Measurements from ENCODE around the gene SULF2.

SULF2 gene

DNA sequence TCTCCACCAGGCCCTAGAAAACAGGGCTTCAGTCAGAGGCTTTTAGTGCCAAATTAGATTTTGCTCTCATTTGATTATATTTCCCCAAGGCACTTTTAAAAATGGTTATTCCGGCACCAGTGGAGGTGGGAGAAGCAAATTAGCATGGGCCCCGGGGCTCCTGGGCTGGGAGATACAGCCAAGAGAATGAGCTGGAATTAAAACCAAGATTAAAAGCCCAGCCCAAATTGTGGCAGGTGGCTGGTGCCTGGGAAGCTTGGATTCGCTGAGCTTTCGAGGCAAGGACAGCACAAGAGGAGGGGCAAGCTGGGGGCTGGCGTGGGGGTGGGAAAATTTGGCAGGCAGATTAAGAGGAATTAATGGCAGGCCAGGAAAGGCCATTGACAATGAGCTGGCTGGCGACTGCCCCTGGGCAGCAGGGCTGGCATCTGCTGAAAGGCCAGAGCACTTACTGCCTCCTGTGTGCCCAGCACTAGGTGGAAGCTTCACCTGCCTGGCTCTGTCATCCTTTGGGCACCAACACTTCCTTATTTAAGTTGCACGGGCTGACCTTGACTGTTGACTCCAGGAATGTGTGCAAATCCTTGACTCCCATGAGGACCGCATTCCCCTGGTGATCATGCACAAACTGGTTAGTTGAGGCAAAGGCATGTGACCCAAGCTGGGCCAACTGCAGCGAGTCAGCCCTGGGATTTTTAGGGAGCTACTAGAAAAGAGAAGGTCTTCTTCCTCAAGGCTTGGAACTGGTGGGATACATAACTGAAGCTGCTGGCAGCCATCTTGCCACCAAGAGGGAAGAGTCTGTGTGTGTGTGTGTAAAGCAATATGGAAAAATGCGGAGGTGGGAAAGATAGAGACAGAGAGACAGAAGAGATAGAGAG, 76.1 kb downstream of the SULF2 start:
- DNase-seq (ENCODE audit: low read depth): no peak

DNA sequence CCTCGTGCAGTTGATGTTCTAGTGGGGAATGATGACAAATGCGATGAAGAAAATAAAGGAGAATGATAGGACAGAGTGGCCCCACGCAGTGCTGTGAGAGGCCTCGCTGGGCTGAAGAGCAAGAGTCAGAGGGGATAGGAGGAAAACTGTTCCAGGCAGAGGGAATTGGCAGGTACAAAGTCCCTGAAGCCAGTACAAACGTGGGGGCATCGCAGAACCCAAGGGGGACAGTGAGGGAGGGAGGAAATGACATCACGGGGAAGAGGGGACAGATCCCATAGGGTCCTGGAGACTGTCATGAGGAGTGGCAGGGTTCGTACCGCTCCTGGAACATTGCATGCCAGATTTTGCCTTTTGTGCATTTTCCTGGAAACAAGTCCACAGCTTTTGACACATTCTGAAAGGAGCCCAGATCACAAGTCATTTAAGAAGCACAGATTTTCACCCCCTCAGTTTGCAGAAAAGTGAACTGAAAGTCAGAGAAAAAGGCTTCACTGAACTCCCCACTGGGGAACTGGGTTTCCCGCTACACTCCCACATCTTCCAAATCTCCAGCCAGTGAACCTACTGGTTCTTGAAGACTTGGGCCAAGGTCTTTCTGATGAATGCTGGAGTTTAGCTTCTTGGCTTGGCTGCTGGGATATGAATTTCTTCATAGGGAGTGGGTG, 77.0 kb downstream of the SULF2 start:
- no peak for DNase-seq (ENCODE audit: low read depth)

DNA sequence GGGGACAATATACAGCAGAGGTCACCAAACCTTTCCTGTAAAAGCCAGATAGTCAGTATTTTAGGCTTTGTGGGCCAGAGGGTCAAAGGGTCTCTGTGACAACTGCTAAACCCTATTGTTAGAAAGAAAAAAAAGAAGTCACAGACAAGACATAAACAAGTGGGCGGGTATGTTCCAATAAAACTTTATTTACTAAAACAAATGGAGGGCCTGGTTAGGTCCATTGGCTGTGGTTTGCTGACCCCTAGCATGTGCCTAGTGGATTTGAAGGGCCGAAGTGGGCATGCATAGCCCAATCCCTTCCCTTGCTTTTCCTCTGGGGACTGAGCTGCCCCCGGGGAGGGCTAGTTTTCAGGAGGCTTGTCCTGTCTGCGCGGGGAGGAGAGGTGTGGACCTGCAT, 78.9 kb downstream of the SULF2 start:
- DNase-seq (ENCODE audit: low read depth): no peak

DNA sequence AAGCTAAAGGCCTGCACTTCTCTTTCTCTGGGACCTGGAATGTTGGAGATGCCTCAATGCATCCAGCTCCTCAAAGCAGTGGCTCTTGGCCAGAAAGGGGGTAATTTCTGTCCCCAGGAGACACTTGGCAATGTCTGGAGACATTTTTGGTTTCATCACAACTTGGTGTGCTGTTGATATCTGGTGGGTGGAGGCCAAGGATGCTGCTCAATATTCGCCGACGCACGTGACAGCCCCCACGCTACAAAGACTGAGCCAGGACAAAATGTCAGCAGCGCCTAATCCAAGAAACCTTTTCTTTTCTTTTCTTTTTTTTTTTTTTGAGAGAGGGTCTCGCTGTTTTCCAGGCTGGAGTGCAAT, 79.8 kb downstream of the SULF2 start:
- no peak for DNase-seq (ENCODE audit: low read depth)

DNA sequence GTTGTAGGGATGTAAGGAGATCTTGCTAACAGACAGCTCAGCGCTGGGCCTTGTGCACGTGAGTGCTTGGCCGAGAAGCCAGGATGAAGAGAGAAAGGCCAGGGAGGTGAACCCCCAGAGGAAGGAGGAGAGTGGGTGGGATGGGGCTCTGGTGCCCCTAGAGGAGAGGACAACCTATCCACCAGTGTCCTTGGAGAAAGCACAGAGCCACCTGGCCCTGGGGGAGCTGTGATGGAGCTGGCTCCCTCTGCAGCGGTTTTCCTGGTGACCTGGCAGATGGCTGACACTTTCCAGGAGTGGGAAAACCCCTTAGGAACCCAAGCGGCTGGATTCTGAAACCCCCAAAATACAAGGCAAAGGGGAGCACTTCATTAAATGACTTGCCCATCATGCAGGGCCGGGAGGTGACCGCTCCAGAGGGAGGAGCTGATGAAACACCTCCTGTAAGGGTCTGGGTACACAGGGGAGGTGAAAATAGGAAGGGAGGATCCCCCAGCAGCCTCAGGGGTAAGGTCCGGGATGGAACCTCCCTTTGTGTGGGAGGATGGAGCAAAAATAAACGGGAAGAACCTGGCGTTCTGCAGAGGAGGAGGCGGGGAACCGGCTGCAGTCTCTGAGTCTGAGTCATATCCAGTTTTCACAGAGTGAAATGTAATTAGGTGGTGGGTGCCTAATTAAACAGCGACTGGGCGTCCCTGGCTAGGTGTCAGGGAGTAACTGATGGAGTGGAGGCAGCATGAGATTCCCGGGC, 80.4 kb downstream of the SULF2 start:
- DNase-seq (ENCODE audit: low read depth): no peak

DNA sequence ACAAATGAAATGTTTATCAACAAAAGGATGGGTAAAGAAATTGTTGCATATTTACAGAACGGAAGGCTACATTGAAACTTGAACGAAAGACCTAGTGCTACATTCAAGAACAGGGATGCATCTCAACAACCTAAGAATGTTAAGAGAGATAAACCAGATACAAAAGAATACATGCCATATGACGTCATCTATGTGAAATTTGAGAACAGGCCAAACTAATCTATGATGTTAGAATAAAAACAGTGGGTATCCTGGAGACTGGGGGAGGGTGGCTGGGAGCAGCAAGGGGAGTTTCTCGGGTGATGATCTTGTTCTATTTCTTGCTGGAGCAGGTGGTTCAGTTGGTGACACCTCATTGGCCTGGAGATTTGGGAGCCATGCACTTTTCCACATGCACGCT, 81.5 kb downstream of the SULF2 start:
- DNase-seq (ENCODE audit: low read depth): no peak

DNA sequence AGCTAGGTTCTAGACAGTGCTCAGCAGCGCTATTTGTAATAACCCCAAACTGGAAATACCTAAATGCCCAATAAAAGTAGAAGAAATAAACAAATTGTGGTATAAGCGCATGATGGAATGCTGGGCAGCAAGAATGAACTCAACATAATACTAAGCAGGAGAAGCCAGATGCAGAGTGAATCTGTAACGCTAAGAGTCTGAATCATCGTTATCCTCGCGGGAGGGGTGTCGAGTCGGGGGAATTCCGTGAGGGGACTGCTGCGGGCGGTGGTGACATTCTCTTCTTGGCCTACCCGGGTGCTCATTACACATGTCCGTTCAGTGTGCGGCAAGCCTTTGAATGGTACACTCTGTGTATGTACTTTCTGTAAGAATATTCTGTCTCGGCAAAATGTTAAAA, 83.7 kb downstream of the SULF2 start:
- no peak for DNase-seq (ENCODE audit: low read depth)

DNA sequence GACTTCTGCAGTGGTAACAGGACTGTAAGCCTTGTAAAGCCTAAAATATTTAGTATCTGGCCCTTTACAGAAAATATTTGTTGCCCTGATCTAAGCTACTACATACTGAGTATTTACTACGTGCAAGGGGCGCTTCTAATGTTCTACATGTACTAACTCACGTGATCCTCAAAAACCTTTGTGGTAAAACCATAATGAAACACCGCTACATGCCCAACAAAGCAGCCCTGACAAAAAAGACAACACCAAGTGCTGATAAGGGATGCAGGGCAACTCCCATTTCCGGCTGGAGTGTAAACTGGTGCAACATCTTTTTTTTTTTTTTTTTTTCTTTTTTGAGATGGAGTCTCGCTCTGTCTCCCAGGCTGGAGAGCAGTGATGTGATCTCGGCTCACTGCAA, 85.0 kb downstream of the SULF2 start:
- no peak for DNase-seq (ENCODE audit: low read depth)

DNA sequence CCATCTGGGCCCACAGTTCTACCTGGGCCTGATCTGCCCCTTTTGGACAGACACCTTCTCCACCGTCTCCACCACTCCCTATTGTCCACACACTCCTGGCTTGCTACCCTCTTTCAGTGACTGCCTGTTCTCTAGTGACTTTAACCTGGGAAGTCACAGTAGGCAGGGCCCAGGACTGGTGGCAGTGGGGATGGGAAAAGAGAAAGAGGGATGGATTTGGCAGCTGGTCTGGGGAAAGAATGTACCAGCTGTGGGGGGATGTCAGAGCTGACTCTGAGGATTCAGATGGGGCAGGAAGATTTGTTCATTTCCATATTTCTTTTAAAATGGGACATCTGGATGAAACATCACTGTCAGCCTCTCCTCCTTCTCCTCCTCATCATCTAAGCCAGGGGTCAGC, 85.5 kb downstream of the SULF2 start:
- no peak for DNase-seq (ENCODE audit: low read depth)

DNA sequence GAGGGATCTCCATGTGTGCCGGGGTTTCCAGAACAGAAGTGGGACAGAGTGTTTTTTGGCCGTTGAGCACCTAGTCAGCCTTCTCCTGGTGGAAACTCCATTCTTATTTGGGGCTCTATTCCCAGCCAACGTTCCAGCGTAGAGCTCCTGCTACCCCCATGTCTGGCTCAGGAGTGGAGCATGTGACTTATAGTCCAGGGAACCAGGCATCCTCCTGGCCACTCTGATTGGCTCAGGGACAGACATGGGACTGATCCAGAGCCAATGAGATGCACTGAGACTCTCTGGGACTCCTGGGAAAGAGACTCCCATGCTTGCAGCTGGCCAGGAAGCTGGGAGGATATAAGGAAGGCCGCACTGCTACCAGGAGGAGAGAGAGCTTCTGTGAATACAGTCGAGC, 87.1 kb downstream of the SULF2 start:
- no peak for DNase-seq (ENCODE audit: low read depth)

DNA sequence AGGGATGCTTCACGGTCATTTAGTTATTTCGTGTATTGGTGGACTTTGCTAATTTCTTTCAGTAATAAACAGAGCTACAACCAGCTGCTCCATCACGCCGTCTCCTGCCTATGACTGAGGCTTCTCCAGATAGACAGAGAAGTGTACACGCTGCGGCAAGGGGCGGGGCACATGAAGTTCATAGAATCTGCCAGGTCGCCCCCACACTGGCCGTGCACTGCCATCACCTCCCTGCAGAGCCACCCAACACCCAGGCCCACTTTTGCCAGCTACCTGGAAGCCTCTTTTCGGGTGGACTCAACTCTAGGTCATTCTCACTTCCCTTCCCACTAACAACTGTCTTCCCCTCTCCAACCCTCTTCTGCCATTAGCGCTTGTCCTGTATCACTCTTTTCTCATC, 88.4 kb downstream of the SULF2 start:
- no peak for DNase-seq (ENCODE audit: low read depth)

DNA sequence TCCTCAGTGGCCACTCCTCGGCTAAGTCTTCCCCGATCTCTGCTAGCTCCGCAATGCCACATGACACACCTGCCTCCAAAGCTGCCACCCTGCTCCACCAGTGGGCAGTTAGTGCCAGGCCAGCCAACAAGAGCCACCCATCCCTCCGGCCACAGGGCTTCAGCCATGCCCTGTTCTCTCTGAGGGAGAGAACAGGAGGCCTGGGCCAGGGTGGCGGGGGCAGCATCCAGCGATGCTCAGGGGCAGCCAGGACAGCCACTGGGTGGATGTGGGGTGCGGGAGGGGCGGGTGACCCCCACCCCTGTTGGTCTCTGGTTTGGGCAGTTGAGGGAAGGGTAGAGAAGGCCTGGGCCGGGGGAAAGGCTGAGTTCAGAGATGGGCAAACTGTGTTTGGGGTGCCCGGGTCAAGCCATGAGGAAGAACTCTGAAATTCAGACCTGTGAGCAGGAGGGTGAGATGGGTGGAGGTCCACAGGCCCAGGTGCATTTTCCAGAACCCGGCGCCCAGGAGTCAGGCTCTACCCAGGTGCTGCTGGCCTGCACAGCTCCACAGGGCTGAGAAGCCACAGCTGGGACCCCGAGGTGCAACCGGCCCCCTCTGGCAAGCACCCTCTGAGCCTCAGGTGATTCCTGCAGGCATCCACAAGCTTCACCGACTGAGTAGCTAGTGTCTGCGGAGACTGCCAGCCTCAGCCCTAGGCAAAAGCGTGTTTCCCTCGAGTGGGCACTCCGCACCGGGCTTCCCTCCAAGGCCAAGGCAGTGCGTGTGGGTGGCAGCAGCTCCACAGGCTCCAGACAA, 91.1 kb downstream of the SULF2 start:
- DNase-seq (ENCODE audit: low read depth): no peak

DNA sequence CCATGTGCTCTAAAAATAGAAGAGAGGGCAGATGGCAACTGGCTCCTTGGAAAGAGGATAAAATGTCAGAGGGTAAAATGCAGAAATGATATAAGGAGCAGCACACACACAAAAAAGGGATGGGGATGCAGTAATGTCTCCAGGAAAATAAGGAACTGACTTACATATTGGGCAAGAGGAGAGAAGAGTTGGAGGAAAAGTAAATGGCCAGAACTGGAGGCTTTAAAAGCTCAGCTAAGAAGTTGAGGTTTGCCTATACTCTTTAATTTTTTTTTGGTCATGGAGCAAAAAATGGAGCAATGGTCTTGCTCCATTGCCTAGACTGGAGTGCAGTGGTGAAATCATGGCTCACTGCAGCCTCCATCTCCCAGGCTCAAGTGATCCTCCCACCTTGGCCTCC, 93.7 kb downstream of the SULF2 start:
- DNase-seq (ENCODE audit: low read depth): no peak

DNA sequence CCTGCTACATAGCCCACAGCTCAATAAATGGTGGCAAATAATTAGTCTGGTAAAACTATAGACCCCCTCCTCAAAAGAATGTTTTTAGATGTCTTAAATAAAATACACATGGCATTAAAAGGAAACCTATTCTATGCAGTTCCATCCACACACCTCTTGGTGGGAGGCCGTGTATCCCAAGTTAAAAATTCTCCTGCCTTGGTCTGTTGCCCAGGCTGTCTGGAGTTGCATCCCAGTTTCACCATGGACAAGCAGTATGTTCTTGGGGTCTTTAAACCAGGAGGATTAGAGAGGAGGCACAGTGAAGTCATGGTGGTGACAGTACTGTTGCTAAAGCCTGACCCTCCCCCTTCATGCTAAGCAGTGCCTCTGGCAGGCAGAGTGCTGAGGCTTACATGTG, 95.5 kb downstream of the SULF2 start:
- DNase-seq (ENCODE audit: low read depth): no peak

DNA sequence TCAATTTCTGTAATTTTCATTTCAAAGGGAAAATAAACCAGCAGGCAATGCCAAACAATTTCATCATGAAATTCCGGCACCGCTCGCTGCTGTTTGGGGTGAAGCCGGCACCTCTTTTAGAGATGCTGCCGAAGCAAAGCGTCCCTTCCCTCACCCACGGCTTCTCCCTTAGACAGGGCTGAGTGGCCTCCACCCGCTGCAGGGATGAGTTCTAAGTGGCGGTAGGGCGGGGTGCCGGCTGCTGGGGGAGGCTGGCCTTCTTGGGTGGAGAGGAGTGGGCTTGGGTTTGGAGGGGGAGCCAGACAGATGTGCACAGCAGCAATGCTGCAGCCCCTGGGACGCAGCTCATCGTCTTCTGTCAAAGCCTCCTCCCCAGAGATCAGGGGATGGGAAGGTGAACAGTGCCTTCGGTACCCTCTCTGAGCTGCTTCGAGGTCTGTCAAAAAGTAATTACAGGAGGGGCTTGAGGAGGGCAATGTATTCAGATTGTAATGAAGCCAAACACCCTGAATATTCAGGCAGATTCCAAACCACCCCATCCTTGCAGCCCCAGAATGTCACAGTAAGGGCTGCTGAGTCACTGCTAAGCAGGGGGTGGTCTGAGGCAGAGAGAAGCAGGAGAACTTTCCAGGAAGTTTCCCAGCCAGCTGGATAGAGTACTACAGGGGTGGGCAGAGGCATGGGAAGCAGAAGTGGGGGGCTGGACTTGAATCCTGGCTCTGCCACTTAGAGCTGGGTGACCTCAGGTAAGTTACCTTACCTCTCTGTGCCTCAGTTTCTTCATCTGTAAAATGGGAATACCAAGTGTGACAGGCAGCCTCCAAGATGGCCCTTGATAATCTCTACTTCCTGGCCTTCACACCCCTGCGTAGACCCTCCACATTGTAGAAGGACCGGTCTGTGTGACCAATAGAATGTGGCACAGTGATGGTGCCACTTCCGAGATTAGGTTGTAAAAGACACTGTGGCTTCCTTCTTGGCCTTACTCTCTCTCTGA, 96.6 kb downstream of the SULF2 start:
- DNase-seq (ENCODE audit: low read depth): no peak

DNA sequence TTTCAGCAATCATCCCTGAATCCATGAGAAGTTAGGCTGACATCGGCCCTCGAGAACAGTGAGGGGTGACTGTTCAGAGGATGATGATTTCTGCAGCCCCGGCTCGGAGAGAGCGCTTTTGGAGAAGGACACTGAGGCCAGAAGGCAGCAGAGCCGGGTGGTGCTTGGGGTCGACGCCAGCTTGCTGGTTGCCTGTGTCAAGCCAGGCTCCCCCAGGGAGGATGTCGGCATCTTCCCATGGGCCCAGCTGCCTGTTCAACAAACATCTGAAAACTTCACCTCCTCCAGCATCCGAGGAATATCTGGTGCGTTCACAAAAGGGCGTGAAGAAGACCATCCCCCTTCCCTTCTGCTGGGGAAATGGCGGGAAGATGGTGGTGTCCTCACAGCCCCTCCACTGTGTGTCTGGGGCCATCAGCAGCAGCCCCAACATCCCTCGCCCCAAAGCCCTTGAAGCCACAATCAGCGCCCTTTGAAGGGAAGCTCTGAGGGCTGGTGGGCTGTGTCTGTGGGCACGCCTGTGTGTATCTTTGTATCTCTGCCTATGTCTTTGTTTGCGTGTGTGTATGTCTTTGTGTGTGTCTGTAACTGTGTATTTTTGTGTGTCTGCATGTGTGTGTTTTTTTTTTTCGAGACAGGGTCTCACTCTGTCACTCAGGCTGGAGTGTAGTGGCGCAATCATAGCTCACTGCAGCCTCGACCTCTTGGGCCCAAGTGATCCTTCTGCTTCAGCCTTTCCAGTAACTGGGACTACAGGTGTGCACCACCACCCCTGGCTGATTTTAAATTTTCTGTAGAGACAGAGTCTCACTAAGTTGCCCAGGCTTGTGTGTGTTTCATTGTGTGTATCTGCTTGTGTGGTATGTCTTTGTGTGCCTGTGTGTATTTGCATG, 97.9 kb downstream of the SULF2 start:
- no peak for DNase-seq (ENCODE audit: low read depth)

DNA sequence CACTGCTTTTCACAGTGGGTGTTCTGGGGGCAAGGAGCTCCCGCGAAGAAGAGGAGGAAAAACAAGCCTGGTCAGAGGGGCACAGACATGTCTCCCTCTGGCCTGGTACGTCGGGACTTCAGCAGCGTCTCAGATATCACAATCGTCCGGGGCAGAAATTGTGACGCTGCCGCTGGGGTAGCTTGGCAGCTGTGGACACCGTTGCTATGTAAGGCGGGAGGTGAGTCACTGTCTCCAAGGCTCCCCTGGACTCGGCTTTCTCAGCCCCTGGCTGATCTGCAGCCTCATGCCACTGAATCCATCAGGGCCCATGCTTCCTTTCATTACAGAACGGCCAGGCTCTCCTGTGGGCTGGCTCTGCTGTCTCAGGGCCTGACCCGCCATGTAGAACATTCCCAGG, 98.7 kb downstream of the SULF2 start:
- DNase-seq (ENCODE audit: low read depth): no peak

DNA sequence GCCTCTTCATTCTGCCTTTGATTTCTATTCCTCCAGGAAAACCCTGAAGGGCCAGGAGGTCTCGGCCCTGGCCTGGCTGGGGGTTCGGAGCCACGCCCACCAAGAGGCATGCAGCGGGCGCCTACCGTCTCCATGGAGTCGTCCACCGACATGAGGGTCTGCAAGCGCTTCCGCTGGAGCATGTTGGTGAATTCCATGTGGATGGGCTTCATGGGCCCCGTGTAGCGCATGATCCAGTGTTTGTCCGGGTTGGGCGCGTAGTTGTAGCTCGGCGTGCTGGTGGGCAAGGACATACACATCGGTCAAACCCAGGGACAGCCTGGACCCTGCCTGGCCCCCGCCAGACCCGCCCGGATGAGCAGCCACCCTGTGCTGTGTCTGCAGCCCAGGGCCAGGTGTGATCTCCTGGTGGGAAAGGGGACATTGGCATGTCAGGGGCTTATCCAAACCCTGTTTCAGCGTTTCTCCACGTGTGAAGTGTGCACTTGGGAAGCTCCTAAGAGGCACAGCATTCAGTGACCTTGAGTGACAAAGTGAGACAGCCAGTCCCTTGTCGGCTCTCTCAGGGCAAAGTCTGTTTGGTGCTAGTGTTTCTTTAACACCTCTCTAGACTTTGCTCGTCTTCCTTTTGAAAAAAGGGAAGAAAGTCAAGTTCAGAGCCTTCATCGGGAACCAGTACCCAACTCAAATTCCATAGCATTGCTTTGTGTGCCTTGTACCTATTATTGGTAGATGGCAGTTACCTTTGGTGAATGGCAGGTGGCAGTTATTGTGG, 100.8 kb downstream of the SULF2 start:
- no peak for DNase-seq (ENCODE audit: low read depth)

DNA sequence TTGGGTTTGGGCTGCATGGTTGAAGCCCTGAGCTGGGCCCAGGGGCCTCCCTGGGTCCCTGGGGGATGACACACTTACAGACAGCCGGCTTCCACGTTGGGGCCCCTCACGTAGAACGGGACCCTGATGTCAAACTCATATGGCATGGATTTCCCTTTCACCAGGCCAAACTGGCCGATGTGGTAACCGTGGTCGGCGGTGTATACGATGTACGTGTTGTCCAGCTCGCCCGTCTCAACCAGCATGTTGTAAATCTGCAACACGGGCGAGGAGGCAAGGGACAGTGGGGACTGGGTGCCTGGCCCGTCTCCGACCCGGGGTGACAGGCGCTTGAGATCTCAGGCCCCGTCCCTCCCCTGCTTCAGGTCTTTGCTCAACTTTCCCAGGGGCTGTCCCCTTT, 102.4 kb downstream of the SULF2 start:
- DNase-seq (ENCODE audit: low read depth): no peak

Data from activated T-cell treated with anti-CD3 and anti-CD28 coated beads for 1 hour (primary cell).